Liver (tissue), 9 donors: ENCODE measurements around the gene TUBB3. TPM values are rescaled to one million over a fixed set of nuclear protein-coding genes. Genes with fewer than 3 reads are reported as not detected.

Experiments used
- DNase-seq: peaks from one replicate; pipeline ENCODE4 v3.0.0-alpha.2; 2017; ENCODE audit warnings: low spot score
- H3K27ac ChIP-seq, 2 donors: one replicate each; pipeline ENCODE4 v1.7.0; 2013; ENCODE audit warnings: inconsistent platforms in 2 of 2, low read length in 2 of 2, control low read depth in 1 of 2, low read depth in 1 of 2, mild to moderate bottlenecking in 1 of 2
- H3K27me3 ChIP-seq, 4 donors: one replicate each; pipeline versions ENCODE4 v1.6.1 to v1.7.0; 2013; ENCODE audit warnings: low read length in 3 of 4, inconsistent platforms in 1 of 4, mild to moderate bottlenecking in 1 of 4, moderate library complexity in 1 of 4; ENCODE audit not compliant: control insufficient read depth in 4 of 4, insufficient read depth in 4 of 4
- H3K36me3 ChIP-seq, 4 donors: one replicate each; pipeline versions ENCODE4 v1.6.1 to v1.7.0; 2013; ENCODE audit warnings: low read length in 3 of 4, mild to moderate bottlenecking in 3 of 4, low read depth in 1 of 4, moderate library complexity in 1 of 4; ENCODE audit not compliant: control insufficient read depth in 4 of 4, insufficient read depth in 3 of 4
- H3K4me1 ChIP-seq, 4 donors: one replicate each; pipeline versions ENCODE4 v1.6.1 to v1.7.0; 2013; ENCODE audit warnings: low read length in 3 of 4, mild to moderate bottlenecking in 3 of 4, moderate library complexity in 1 of 4; ENCODE audit not compliant: control insufficient read depth in 4 of 4, insufficient read depth in 4 of 4
- H3K4me3 ChIP-seq, 3 donors: one replicate each; pipeline versions ENCODE4 v1.6.1 to v1.7.0; 2013; ENCODE audit warnings: low read length in 3 of 3, control low read depth in 1 of 3, low read depth in 1 of 3, mild to moderate bottlenecking in 1 of 3
- H3K9ac ChIP-seq, 2 donors: one replicate each; pipeline ENCODE4 v1.7.0; 2013; ENCODE audit warnings: low read length in 2 of 2, mild to moderate bottlenecking in 2 of 2, moderate library complexity in 2 of 2, control low read depth in 1 of 2, low read depth in 1 of 2
- H3K9me3 ChIP-seq, 4 donors: one replicate each; pipeline versions ENCODE4 v1.6.1 to v1.7.0; 2013; ENCODE audit warnings: low read length in 3 of 4; ENCODE audit not compliant: control insufficient read depth in 4 of 4
- EGR1 ChIP-seq, 2 donors: IDR thresholded peaks; 2 replicates each; pipeline ENCODE4 v1.6.1; 2016 to 2018; ENCODE audit warnings: antibody characterized with exemption in 2 of 2, low read depth in 2 of 2
- FOXA1 ChIP-seq: IDR thresholded peaks from 2 replicates; pipeline ENCODE4 v1.6.1; 2016; ENCODE audit warnings: antibody characterized with exemption
- FOXA2 ChIP-seq: IDR thresholded peaks from 2 replicates; pipeline ENCODE4 v1.6.1; 2016; ENCODE audit warnings: antibody characterized with exemption
- GABPA ChIP-seq, 2 donors: IDR thresholded peaks in 1 of 2; conservative IDR thresholded peaks in 1 of 2; 2 replicates each; pipeline ENCODE4 v1.6.1; 2016; ENCODE audit warnings: antibody characterized with exemption in 2 of 2, mild to moderate bottlenecking in 1 of 2, moderate library complexity in 1 of 2
- HNF4A ChIP-seq, 2 donors: conservative IDR thresholded peaks; 2 replicates each; pipeline ENCODE4 v1.6.1; 2016; ENCODE audit warnings: antibody characterized with exemption in 2 of 2, mild to moderate bottlenecking in 2 of 2
- HNF4G ChIP-seq: IDR thresholded peaks from 2 replicates; pipeline ENCODE4 v1.6.1; 2016; ENCODE audit warnings: antibody characterized with exemption
- JUND ChIP-seq, 2 donors: IDR thresholded peaks; 2 replicates each; pipeline ENCODE4 v1.6.1; 2016; ENCODE audit warnings: antibody characterized with exemption in 2 of 2
- NR2F2 ChIP-seq: IDR thresholded peaks from 2 replicates; pipeline ENCODE4 v1.6.1; 2016; ENCODE audit warnings: antibody characterized with exemption
- RAD21 ChIP-seq, 2 donors: IDR thresholded peaks; 2 replicates each; pipeline ENCODE4 v1.6.1; 2016; ENCODE audit warnings: antibody characterized with exemption in 2 of 2, mild to moderate bottlenecking in 2 of 2
- RXRA ChIP-seq, 2 donors: IDR thresholded peaks; 2 replicates each; pipeline ENCODE4 v1.6.1; 2017 to 2018; ENCODE audit warnings: antibody characterized with exemption in 2 of 2, mild to moderate bottlenecking in 1 of 2
- SP1 ChIP-seq: IDR thresholded peaks from 2 replicates; pipeline ENCODE4 v1.6.1; 2018; ENCODE audit warnings: antibody characterized with exemption, mild to moderate bottlenecking
- TAF1 ChIP-seq: conservative IDR thresholded peaks from 2 replicates; pipeline ENCODE4 v1.6.1; 2016; ENCODE audit warnings: antibody characterized with exemption, mild to moderate bottlenecking
- YY1 ChIP-seq: IDR thresholded peaks from 2 replicates; pipeline ENCODE4 v1.6.1; 2016; ENCODE audit warnings: antibody characterized with exemption, mild to moderate bottlenecking
- WGBS: extraction: QIAGEN DNeasy Blood & Tissue Kit; methylation state at CpG from one replicate; pipeline ENCODE4 v1.1.7; 2013; 5-methylcytosine and 5-hydroxymethylcytosine counted together
- polyA plus RNA-seq, 2 donors: library from polyadenylated mRNA; stranded (reverse) in 1 of 2; unstranded in 1 of 2; fragments of 200-250 nt in 1 of 2; fragments of >200 nt in 1 of 2; fragmentation: Nextera tagmentation in 1 of 2; extraction: Ambion mirVana in 1 of 2; gene quantifications; one replicate each; pipeline versions ENCODE4 v1.2.1 to v1.2.3, GENCODE V29; 2013 to 2015
- total RNA-seq, 2 donors: library from RNA; depleted of rRNA; stranded (reverse); fragments of >200 nt; gene quantifications; one replicate each; pipeline ENCODE4 v1.2.3, GENCODE V29; 2014
- TF ChIP-seq, protein P1 (sequence below): IDR thresholded peaks from 2 replicates; pipeline ENCODE4 v1.6.1; 2016; ENCODE audit warnings: antibody characterized with exemption
- TF ChIP-seq, protein P2 (sequence below): IDR thresholded peaks from 2 replicates; pipeline ENCODE4 v1.6.1; 2016; ENCODE audit warnings: antibody characterized with exemption
- TF ChIP-seq, protein P3 (sequence below): IDR thresholded peaks from 2 replicates; pipeline ENCODE4 v1.6.1; 2016; ENCODE audit warnings: antibody characterized with exemption
- TF ChIP-seq, protein P4 (sequence below): fragments of 150-350 bp; IDR thresholded peaks from 2 replicates; pipeline ENCODE4 v1.5.1; 2017; ENCODE audit warnings: improper control_type of control experiment, low read depth, low read length; ENCODE audit not compliant: missing input control
- TF ChIP-seq, protein P5 (sequence below): IDR thresholded peaks from 2 replicates; pipeline ENCODE4 v1.6.1; 2016; ENCODE audit warnings: antibody characterized with exemption, mild to moderate bottlenecking
- donor health status: healthy.
- donor health status: healthy.
- donor health status: healthy.
- donor health status: healthy.
- donor health status: healthy.

Gene TUBB3
- total and polyA plus RNA-seq, 4 donors: 0.17 to 0.89 (median 0.25) TPM; not detected in 1

DNA sequence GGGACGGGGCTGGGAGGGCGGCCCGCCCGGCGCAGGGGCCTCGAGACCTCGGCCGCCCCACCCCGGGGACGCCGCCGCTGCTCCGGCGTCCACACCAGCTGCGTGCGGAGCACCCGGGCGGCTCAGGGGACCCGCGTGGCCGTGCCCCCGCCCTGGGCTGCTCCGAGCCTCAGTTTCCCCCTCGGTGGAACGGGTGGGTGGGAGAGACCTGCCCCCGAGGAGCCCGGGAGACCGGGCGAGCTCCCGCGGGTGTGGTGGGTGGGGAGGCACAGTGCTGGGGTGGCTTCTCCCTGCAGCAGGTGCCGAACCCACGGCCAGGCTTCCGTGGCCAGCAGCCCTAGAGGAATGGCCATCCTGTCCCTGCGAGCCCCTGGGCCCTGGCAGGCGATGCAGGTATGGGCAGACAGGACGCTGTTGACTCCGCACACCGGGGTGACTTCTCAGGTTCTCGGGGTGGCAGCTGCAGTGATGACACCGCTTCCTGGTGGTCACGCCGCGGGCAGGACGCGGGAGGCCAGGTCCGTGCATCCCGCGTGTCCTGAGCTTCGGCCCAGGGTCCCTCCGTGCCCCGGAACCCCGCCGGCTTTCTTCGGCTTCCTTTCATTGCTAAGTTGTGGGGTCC lies 26.1 kb downstream of the TUBB3 start:
- peaks cover 7 to 16% (median 9%) of the 10 kb centered on the region in 4 donors for H3K4me1 ChIP-seq
- H3K9ac ChIP-seq: no peak overlapping the region
- WGBS: 29% methylated on average over 55 of the region's 55 CpGs
- H3K9me3 ChIP-seq: no peaks in the 10 kb centered on the region
- no peaks in the 10 kb centered on the region for H3K36me3 ChIP-seq
- H3K27ac ChIP-seq: no peak overlapping the region
- H3K27me3 ChIP-seq: no peaks in the 10 kb centered on the region
- TF ChIP-seq YY1: no peak
- TF ChIP-seq JUND (IDR thresholded peaks at IDR 0.05): no peak
- TF ChIP-seq, protein P1, sequence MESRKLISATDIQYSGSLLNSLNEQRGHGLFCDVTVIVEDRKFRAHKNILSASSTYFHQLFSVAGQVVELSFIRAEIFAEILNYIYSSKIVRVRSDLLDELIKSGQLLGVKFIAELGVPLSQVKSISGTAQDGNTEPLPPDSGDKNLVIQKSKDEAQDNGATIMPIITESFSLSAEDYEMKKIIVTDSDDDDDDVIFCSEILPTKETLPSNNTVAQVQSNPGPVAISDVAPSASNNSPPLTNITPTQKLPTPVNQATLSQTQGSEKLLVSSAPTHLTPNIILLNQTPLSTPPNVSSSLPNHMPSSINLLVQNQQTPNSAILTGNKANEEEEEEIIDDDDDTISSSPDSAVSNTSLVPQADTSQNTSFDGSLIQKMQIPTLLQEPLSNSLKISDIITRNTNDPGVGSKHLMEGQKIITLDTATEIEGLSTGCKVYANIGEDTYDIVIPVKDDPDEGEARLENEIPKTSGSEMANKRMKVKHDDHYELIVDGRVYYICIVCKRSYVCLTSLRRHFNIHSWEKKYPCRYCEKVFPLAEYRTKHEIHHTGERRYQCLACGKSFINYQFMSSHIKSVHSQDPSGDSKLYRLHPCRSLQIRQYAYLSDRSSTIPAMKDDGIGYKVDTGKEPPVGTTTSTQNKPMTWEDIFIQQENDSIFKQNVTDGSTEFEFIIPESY: no peak
- TF ChIP-seq, protein P2, sequence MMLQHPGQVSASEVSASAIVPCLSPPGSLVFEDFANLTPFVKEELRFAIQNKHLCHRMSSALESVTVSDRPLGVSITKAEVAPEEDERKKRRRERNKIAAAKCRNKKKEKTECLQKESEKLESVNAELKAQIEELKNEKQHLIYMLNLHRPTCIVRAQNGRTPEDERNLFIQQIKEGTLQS: no peak
- TF ChIP-seq, protein P3, sequence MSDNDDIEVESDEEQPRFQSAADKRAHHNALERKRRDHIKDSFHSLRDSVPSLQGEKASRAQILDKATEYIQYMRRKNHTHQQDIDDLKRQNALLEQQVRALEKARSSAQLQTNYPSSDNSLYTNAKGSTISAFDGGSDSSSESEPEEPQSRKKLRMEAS: no peak
- no peak for TF ChIP-seq HNF4A (conservative IDR thresholded peaks at IDR 0.05)
- no peak for TF ChIP-seq NR2F2
- no peak for TF ChIP-seq TAF1
- no peak for TF ChIP-seq FOXA1
- TF ChIP-seq EGR1 (IDR thresholded peaks at IDR 0.05; ENCODE audit: low read depth in 2 of 2): no peak
- TF ChIP-seq FOXA2: no peak
- no peak for TF ChIP-seq RXRA (IDR thresholded peaks at IDR 0.05)
- TF ChIP-seq HNF4G: no peak
- no peak for TF ChIP-seq RAD21 (IDR thresholded peaks at IDR 0.05)
- TF ChIP-seq, protein P4, sequence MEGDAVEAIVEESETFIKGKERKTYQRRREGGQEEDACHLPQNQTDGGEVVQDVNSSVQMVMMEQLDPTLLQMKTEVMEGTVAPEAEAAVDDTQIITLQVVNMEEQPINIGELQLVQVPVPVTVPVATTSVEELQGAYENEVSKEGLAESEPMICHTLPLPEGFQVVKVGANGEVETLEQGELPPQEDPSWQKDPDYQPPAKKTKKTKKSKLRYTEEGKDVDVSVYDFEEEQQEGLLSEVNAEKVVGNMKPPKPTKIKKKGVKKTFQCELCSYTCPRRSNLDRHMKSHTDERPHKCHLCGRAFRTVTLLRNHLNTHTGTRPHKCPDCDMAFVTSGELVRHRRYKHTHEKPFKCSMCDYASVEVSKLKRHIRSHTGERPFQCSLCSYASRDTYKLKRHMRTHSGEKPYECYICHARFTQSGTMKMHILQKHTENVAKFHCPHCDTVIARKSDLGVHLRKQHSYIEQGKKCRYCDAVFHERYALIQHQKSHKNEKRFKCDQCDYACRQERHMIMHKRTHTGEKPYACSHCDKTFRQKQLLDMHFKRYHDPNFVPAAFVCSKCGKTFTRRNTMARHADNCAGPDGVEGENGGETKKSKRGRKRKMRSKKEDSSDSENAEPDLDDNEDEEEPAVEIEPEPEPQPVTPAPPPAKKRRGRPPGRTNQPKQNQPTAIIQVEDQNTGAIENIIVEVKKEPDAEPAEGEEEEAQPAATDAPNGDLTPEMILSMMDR: no peak
- TF ChIP-seq SP1: no peak
- TF ChIP-seq, protein P5, sequence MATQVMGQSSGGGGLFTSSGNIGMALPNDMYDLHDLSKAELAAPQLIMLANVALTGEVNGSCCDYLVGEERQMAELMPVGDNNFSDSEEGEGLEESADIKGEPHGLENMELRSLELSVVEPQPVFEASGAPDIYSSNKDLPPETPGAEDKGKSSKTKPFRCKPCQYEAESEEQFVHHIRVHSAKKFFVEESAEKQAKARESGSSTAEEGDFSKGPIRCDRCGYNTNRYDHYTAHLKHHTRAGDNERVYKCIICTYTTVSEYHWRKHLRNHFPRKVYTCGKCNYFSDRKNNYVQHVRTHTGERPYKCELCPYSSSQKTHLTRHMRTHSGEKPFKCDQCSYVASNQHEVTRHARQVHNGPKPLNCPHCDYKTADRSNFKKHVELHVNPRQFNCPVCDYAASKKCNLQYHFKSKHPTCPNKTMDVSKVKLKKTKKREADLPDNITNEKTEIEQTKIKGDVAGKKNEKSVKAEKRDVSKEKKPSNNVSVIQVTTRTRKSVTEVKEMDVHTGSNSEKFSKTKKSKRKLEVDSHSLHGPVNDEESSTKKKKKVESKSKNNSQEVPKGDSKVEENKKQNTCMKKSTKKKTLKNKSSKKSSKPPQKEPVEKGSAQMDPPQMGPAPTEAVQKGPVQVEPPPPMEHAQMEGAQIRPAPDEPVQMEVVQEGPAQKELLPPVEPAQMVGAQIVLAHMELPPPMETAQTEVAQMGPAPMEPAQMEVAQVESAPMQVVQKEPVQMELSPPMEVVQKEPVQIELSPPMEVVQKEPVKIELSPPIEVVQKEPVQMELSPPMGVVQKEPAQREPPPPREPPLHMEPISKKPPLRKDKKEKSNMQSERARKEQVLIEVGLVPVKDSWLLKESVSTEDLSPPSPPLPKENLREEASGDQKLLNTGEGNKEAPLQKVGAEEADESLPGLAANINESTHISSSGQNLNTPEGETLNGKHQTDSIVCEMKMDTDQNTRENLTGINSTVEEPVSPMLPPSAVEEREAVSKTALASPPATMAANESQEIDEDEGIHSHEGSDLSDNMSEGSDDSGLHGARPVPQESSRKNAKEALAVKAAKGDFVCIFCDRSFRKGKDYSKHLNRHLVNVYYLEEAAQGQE: no peak
- TF ChIP-seq GABPA (IDR thresholded peaks at IDR 0.05 in 1 of 2, conservative IDR thresholded peaks at IDR 0.05 in 1 of 2): no peak
- peak overlapping the region in 2 of 3 donors; percentile 54 to 76 for H3K4me3 ChIP-seq
- DNase-seq: no peak
